D721Med (cell line): Measurements from ENCODE around the gene PCED1A.

Source experiments
- DNase-seq: peaks from one replicate; pipeline ENCODE4 v3.0.0; 2011; ENCODE audit warnings: low spot score; ENCODE audit not compliant: insufficient read length
- FAIRE-seq: peaks from 2 replicates; lab custom pipeline; 2011; peaks lifted over from hg19 to GRCh38; lab: Jason Lieb, UNC
- TF ChIP-seq, protein P1 (sequence below): IDR thresholded peaks from 2 replicates; pipeline ENCODE4 v1.5.1; 2012; ENCODE audit warnings: mild to moderate bottlenecking, control low read depth; ENCODE audit not compliant: insufficient read depth; ENCODE audit errors: missing control alignments

Gene PCED1A

GRCh38 chr20:2804852-2805688 is 35.4 kb downstream of the PCED1A start:
- TF ChIP-seq, protein P1, sequence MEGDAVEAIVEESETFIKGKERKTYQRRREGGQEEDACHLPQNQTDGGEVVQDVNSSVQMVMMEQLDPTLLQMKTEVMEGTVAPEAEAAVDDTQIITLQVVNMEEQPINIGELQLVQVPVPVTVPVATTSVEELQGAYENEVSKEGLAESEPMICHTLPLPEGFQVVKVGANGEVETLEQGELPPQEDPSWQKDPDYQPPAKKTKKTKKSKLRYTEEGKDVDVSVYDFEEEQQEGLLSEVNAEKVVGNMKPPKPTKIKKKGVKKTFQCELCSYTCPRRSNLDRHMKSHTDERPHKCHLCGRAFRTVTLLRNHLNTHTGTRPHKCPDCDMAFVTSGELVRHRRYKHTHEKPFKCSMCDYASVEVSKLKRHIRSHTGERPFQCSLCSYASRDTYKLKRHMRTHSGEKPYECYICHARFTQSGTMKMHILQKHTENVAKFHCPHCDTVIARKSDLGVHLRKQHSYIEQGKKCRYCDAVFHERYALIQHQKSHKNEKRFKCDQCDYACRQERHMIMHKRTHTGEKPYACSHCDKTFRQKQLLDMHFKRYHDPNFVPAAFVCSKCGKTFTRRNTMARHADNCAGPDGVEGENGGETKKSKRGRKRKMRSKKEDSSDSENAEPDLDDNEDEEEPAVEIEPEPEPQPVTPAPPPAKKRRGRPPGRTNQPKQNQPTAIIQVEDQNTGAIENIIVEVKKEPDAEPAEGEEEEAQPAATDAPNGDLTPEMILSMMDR: no peak
- FAIRE-seq: no peak
- DNase-seq: no peak

- FAIRE-seq (no peak), DNase-seq (no peak)
- TF ChIP-seq, protein P1: no peak
Observed at GRCh38 chr20:2804041-2804828, 36.2 kb downstream of the PCED1A start.

DNA sequence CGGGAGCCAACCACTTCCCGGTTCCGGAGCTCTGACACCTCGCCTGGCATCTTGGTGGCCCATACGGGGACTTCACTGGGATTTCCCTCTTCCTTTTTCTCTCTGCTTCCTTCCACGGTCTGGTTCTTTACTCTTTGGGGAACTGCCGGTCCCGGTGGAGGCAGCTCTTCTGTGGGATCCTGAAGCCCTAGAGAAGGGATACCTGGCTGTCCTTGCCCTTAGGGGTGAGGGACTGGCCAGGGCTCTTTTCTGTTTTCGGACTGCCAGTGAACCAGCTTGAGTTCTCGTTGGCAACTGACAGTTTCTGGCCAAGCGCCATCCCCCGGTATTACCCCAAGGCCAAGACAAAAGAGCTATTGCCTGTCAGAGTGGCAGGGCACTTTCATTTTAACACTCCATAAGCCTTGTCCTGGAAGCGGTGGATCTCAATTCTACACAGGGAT is 39.1 kb downstream of the PCED1A start:
- FAIRE-seq (no peak), DNase-seq (no peak)
- TF ChIP-seq, protein P1: no peak

DNA sequence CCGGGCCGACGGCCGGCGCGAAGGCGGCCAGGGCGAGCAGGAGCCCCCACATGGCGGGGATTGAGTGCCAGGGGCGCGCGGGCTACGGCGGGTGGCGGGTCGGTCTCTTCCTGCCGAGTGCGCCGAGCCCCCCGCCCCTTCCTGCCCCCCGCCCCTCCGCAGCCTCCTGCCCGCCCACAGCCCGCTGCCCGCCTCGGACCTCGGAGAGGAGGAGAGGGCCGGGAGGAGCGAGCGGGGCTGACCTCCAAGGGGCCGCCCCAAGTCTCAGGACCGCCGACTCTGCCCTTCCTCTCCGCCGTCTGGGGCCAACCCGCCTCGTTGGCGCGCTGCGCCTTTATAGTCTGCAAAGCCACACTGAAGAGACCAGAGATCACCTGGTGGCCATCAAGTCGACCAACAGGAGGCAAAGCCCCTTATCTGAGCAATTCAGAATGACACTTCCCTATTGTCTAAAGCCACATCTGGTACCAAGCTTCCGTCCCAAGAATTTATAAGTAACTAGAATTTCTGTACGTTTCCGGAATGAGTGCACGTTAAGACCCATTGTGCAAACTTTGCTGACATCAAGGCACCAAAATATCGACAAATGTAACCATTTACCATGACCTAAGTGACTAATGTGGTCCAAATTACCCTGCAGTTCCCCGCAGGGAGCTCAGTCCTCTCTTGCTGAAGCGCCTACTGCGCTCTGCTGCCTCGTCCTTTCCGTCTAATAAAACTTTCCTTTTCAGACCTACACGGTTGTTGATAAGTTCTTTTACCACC is 39.8 kb downstream of the PCED1A start, which contains the start of gene CPXM1:
Gene CPXM1, minus strand, starts transcription at position 107 of the 765 bp plus-strand sequence. Its CDS starts 55 bp downstream, at position 52.
- FAIRE-seq (no peak), DNase-seq (no peak)

DNA sequence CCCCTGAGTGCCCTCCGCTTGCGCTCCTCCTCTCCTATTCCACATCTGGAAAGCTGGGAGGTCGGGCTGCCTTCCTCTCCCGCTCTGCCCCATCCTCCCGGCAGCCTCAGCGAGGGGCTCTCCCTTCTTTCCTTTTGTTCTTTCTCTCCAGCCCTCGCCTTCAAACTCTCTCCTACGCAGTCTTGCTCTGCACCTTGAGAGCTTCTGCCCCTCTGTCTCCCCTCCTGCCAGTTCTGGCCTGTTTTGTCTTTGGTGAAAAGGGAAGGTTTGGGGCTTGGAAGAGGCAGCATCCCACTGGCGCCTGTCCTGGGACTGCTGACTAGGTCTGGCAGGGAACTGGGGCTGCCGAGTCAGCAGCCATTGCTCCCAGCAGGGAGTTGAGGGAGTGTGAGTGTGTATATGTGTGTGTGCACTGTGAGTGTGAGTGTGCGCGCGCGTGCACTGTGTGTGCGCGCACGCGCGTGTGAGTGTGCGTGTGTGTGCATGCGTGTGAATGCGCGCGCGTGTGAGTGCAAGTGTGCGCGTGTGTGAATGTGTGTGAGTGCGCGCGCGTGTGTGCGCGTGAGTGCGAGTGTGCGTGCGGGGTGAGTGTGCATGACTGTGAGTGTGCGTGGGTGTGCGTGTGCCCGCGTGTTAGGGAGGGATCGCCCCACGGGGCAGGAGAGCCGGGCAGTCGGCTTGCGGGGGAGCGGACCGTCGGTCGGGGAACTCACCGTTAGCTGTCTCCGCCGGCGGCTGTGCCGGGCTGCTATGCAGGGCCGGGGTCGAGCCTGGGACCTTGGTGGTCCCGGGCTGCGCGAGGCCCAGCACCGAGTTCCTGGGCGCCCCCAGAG is 40.6 kb downstream of the PCED1A start:
- no peak for FAIRE-seq
- DNase-seq: no peak
- TF ChIP-seq, protein P1: no peak

More for the DNA sequence above, 39.8 kb downstream of the PCED1A start, which contains the start of gene CPXM1:
- TF ChIP-seq, protein P1: no peak

- no peak for DNase-seq
- TF ChIP-seq, protein P1: no peak
- no peak for FAIRE-seq
Observed at GRCh38 chr20:2799271-2799670, 41.2 kb downstream of the PCED1A start.
